ENCODE measurements around the gene IL34. TPM values are rescaled to one million over a fixed set of nuclear protein-coding genes. Genes with fewer than 3 reads are reported as not detected.

Gene IL34
- total RNA-seq, 4 donors from 2014 or later = 3.3 to 9.4 (median 9.0) TPM; not detected in 1

DNA sequence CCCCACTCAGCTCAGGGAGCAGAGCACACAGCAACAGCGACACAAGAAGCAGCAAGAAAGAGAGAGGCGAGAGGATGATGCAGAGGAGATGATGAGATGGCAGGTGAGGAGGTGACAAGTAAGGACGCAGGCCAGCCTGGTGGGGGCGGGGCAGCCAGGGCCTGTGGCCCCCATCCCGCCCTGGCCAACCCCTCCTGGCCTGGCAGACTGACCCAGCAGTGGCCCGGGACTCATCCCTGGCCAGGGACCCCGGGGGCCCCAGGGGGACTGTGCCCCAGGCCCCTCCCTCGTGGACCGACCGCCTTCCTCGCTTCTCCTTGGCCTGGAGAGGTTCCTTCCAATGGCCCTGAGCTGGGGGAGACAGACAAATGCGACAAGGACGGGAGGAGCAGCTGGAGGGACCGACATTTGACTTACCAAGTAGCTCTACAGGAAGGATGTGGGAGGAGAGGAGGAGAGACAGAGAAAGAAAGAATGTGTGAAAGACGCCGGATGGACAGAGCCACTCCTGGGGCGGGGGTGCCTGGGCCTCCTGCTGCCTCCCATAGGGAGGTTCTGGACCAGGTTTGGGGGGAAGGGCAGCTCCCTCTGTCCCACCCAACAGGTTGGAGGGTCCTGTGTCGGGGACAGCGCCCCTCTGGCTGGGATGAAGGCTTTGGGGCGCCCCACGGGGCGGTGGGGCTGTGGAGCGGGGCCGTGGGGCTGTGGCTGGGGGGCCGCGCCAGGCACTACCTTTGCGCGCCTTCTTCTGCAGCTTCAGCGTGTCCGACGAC lies 32.7 kb downstream of the IL34 start:
- peak overlapping the region; percentile 85 to 97 for H3K27ac ChIP-seq
- no peak for DNase-seq
- no peak for TF ChIP-seq POLR2A (IDR thresholded peaks at IDR 0.05)
- TF ChIP-seq, protein P1, sequence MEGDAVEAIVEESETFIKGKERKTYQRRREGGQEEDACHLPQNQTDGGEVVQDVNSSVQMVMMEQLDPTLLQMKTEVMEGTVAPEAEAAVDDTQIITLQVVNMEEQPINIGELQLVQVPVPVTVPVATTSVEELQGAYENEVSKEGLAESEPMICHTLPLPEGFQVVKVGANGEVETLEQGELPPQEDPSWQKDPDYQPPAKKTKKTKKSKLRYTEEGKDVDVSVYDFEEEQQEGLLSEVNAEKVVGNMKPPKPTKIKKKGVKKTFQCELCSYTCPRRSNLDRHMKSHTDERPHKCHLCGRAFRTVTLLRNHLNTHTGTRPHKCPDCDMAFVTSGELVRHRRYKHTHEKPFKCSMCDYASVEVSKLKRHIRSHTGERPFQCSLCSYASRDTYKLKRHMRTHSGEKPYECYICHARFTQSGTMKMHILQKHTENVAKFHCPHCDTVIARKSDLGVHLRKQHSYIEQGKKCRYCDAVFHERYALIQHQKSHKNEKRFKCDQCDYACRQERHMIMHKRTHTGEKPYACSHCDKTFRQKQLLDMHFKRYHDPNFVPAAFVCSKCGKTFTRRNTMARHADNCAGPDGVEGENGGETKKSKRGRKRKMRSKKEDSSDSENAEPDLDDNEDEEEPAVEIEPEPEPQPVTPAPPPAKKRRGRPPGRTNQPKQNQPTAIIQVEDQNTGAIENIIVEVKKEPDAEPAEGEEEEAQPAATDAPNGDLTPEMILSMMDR (IDR thresholded peaks at IDR 0.05) = no peak
- H3K9me3 ChIP-seq = no peaks in the 10 kb centered on the region
- H3K27me3 ChIP-seq = no peaks in the 10 kb centered on the region
- no peak overlapping the region for H3K4me3 ChIP-seq
- intact Hi-C loops (cut with DNase I; ENCODE audit: low total_unique reads) = no loop called here
- H3K36me3 ChIP-seq = no peaks in the 10 kb centered on the region
- peaks cover 21 to 37% of the 10 kb centered on the region in 2 donors for H3K4me1 ChIP-seq

DNA sequence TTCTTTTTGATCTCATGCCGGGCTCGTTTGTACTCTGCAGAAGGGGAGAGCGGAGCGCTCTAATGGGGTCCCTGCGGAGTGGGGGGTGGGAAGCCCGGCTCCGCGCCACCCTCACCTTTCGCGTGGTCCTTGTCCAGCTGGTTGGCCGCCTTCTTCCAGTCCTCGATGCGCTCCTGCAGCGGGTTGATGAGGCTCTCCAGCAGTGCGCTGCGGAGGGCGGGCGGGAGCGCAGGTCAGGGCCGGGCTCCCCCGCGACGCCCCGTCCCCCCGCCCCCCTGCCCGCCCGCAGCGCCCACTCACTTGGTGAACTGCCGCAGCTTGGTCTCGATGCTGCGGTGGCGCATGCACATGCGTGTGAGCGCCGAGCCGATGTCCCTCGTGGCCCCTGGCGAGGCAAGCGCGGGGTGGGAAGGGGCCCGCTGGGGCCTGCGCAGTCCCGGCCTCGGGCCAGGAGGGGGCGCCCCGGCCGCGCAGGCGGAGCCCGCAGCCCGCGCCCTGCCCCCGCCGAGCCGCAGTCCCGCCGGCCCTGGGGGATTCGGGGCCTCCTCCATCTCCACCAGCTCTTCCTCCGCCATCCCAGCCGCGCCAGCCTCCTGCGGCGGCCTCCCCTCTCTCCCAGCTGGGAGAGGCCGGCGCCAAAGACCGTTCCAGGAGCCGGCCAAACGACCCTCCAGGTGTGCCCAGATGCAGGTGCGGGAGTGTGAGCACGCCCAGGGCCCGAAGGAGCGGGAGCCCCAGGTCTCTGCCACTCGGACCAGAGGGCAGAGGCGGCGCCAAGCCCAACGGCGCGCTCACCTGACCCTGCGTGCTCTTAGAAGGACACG lies 33.5 kb downstream of the IL34 start:
- TF ChIP-seq, protein P1 (IDR thresholded peaks at IDR 0.05) = peak; percentile 49 to 94 (median 86)
- no peak for TF ChIP-seq POLR2A (IDR thresholded peaks at IDR 0.05)
- Histone ChIP-seq H3K27me3 (no peaks in the 10 kb centered on the region), H3K27ac (peak overlapping the region; percentile 85 to 97), H3K4me3 (no peak overlapping the region), H3K36me3 (no peaks in the 10 kb centered on the region), H3K4me1 (peaks cover 21 to 37% of the 10 kb centered on the region in 2 donors), H3K9me3 (no peaks in the 10 kb centered on the region)
- intact Hi-C loops (cut with DNase I; ENCODE audit: low total_unique reads) = loop anchor here (2.0 kb wide), 1 partner anchor 91 kb away; no protein-coding TSS in a partner anchor
- DNase-seq = peak in 1 of 2 donors; percentile 53

DNA sequence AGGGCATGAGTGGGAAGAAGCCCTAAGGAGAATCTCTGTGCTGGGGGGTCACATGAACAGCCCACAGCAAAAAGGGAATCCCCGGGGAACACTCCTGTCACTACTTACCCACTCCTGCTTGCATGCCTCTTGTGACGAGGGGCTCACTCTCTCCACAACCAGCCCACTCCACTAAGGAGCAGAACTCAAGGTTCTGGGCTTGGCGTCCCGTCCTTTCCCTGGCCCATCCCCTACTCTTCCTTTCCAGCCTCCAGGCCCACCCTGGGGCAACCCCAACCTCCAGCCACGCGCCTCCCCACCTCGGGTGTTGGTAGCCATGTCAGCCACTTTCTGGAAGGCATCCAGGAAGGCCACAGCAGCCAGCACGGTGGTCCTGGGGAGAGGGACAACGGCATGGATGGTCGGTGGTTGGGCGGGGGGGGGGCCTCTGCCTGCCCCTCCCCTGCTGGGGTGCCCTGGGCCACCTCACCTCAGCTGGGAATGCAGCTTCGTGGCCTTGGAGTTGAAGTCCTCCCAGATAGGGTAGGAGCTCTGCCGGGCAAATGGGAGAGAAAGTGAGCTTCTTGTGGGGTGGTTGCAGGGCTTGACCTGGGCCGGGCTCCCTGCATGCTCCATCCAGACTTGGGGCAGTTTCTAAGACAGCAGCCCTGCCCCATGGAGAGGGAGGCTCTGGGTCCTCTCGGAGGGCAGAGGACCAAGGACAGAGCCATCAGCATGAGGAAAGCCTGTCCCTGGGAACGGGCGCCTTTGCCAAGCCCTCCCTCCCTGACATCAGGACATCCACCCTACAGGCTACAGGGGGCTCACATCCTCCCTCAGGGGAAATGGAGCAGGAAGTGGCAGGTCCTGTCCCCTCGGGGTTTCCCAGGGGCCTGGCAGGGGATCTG lies 34.4 kb downstream of the IL34 start:
- intact Hi-C loops (cut with DNase I; ENCODE audit: low total_unique reads) = loop anchor here (2.0 kb wide), 1 partner anchor 90 kb away; no protein-coding TSS in a partner anchor
- no peak overlapping the region for H3K4me3 ChIP-seq
- H3K4me1 ChIP-seq = peaks cover 21 to 37% of the 10 kb centered on the region in 2 donors
- H3K9me3 ChIP-seq = no peaks in the 10 kb centered on the region
- no peaks in the 10 kb centered on the region for H3K36me3 ChIP-seq
- TF ChIP-seq, protein P1 (IDR thresholded peaks at IDR 0.05) = no peak
- TF ChIP-seq POLR2A (IDR thresholded peaks at IDR 0.05) = no peak
- no peaks in the 10 kb centered on the region for H3K27me3 ChIP-seq
- peak in 1 of 2 donors; percentile 17 for DNase-seq
- peak overlapping the region; percentile 85 to 97 for H3K27ac ChIP-seq

DNA sequence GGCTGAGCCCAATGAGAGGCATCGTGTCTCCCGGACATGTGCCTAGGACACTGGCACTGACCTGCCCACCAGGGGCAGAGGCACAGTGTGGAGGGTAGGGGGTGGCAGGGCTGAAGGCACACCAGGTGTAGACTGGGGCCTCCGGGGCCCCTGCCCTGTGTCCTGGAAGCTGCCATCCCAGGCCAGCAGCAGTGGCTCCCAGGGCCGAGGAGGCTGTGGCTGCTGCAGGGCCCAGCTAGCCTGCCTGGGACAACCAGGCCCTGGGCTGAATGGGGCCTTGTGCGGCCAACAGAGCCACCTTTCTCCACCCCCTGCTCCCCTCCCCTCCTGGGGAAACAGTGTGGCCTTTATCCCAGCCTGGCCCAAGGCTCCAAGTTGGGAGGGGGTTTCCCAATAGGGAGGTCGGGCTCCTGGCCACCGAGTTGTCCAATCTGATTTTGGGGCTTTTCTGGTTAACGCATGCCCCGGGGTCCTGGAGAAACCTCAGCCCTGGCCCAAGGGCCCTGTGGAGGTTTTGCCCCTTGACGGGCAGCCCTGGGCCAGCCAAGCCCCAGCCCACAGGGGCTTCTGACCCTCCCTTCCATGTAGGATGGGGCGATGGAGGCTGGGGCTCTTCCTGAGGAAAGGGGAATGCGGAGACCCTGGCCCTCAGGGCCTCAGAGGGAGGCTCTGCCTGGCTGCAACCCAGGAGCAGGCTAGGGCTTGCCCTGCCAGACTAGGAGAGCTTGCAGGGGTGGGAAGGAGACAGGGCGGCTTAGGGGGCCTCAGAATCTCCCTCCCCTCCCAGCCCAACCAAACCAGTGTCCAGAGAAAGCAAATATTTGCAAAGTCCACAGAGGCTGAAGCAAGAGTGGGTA lies 35.3 kb downstream of the IL34 start:
- H3K4me3 ChIP-seq = no peak overlapping the region
- H3K27me3 ChIP-seq = no peaks in the 10 kb centered on the region
- peaks cover 21 to 37% of the 10 kb centered on the region in 2 donors for H3K4me1 ChIP-seq
- H3K9me3 ChIP-seq = no peaks in the 10 kb centered on the region
- intact Hi-C loops (cut with DNase I; ENCODE audit: low total_unique reads) = loop anchor here (2.0 kb wide), 1 partner anchor 89 kb away; no protein-coding TSS in a partner anchor
- peak overlapping the region; percentile 85 to 97 for H3K27ac ChIP-seq
- no peak for TF ChIP-seq POLR2A (IDR thresholded peaks at IDR 0.05)
- TF ChIP-seq, protein P1 (IDR thresholded peaks at IDR 0.05) = no peak
- no peaks in the 10 kb centered on the region for H3K36me3 ChIP-seq
- DNase-seq = no peak
